Stimulated activated CD8-positive, alpha-beta memory T cell treated with anti-CD3 and anti-CD28 coated beads, Interleukin-2, amount 100 ng/mL, for 1 hour (primary cell): Measurements from ENCODE around the gene UNC45B.
"Not testable (repeated sequence)": the region's sequence is repeated elsewhere in the genome, so short reads cannot be mapped to it uniquely, and the experiment has no call there.

ENCODE experiments used
- DNase-seq, 2 donors: peaks; one replicate each; pipeline ENCODE4 v3.0.0-alpha.2; 2020; ENCODE audit warnings: low read depth in 2 of 2

The UNC45B gene, protein sequence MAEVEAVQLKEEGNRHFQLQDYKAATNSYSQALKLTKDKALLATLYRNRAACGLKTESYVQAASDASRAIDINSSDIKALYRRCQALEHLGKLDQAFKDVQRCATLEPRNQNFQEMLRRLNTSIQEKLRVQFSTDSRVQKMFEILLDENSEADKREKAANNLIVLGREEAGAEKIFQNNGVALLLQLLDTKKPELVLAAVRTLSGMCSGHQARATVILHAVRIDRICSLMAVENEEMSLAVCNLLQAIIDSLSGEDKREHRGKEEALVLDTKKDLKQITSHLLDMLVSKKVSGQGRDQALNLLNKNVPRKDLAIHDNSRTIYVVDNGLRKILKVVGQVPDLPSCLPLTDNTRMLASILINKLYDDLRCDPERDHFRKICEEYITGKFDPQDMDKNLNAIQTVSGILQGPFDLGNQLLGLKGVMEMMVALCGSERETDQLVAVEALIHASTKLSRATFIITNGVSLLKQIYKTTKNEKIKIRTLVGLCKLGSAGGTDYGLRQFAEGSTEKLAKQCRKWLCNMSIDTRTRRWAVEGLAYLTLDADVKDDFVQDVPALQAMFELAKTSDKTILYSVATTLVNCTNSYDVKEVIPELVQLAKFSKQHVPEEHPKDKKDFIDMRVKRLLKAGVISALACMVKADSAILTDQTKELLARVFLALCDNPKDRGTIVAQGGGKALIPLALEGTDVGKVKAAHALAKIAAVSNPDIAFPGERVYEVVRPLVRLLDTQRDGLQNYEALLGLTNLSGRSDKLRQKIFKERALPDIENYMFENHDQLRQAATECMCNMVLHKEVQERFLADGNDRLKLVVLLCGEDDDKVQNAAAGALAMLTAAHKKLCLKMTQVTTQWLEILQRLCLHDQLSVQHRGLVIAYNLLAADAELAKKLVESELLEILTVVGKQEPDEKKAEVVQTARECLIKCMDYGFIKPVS

DNA sequence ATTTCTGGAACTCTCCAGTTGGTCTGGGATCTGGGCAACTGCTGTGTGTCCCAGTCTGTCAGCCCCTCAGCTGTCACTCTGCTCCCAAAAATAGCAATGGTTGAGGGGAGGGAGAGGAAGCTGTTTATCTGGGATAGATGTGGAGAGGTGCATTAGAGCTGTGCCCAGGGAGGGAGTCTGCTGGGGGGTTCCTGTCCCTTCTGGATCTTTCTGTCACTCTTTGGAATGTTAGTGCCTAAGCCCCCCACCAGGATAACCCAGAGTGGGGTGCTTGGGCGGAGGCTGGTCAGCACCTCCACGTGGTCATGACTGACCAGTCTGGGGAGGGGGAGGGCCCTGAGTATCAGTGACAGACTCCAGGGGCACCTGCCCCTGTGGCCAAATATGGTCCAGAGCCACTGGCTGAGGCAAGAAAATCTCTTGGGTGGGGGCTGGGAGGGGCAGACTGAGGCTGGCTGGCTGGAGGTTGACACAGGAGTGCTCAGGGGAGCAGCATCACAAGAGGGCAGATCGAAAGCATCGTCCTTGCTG is at the start of gene UNC45B:
UNC45B (plus strand) TSS at position 443 of the 531 bp plus-strand sequence. CDS start 447 bp downstream, outside the sequence.
- DNase-seq = no peak

DNA sequence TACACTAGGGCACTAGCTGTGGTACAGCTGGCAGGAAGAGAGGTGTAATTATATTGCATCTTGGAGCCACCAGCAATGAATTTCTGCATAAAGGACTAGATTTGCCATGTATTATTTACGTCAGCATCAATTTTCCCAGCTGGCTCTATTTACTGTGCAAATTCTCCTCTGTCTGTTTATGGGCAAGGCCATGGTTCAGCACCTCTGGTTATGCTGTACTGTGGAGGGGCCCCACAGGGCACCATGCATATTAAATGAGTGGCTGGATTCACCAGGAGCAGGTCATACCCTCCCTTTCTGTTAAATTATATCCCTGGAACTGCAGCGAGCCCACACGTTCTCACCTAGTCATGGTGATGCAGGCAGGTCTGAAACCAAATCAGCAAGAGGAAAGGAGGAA is 47.7 kb upstream of the UNC45B start:
- no peak for DNase-seq

DNA sequence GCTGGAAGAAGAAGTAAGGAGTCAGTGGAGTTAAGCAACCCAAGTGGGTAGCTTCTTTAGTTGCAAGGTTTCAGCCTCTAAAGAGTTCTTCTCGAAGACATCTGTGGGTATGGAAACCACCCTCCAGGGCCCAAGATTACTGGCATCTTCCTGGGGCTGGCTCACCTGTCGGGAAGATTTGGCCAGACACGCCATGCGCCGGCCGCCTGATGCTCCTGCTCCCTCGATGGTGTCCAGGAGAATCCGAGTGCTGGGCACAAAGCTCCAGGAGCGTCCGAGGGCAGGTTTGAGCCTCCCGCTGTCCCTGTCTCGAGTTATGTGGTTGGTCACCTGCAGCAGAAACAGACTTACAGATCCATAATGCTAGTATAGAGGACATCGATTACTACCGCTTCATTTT is 46.6 kb upstream of the UNC45B start:
- DNase-seq = no peak

DNA sequence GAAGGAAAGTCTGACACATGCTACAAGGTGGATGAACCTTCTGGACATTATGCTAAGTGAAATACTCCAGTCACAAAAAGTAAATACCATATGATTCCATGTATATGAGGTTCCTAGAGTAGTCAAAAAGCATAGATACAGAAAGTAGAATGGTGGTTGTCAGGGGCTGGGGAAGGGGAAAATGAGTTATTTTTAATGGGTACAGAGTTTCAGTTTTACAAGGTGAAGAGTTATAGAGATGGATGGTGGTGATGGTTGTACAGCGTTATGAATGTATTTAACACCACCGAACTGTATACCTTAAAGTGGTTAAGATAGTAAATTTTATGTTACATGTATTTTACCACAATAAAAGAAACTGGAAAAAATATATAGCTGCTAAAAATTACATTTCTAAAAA is 45.9 kb upstream of the UNC45B start:
- DNase-seq = no peak

DNA sequence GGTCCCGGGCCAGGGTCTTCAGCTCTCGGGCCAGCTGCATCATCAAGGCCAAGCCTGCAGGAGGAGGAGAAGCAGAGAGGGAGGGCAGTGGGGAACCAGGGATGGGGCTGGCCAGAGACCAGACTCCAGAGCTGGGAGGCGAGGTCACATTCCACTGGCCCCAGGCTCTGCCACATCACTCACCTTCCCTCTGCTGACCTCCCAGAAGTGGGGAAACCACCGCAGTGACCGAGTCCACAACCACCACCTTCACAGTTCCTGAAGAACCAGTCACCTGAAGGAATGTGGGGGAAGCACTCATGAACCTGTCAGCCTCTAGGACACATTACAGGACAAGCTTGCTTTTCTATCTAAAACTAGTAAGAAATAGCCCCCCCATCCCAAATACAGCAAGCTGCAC is 44.3 kb upstream of the UNC45B start:
- no peak for DNase-seq

DNA sequence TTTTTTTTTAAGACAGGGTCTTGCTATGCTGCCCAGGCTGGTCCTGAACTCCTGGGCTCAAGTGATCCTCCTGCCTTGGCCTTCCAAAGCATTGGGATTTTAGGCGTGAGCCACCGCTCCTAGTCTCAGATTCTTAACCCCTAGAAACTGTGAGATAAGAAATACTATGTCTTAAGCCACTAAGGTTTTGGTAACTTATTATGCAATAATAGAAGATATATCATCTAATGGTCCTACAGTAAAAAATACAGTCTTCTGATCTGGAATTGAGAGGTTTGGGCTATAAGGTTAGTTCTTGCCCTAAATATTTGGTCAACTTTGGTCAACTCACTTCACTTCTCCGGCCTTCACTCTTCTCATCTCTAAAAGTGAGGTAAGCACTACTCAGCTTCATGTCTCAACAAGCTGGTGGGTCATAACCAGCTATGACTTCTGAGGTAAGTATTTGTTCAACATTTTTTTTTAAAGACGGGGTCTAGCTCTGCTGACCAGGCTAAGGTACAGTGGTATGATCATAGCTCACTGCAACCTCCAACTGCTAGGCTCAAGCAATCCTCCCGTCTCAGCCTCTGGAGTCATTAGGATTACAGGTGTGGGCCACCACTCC is 42.7 kb upstream of the UNC45B start:
- no peak for DNase-seq

DNA sequence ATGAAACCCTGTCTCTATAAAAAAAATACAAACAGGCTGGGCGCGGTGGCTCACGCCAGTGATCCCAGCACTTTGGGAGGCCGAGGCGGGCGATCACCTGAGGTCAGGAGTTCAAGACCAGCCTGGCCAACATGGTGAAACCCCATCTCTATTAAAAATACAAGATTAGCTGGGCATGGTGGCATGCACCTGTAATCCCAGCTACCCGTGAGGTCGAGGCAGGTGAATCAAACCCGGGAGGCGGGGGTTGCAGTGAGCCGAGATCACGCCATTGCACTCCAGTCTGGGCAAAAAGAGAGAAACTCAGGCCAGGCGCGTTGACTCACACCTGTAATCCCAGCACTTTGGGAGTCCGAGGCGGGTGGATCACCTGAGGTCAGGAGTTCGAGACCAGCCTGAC is 36.8 kb upstream of the UNC45B start:
- DNase-seq = not testable (repeated sequence)

DNA sequence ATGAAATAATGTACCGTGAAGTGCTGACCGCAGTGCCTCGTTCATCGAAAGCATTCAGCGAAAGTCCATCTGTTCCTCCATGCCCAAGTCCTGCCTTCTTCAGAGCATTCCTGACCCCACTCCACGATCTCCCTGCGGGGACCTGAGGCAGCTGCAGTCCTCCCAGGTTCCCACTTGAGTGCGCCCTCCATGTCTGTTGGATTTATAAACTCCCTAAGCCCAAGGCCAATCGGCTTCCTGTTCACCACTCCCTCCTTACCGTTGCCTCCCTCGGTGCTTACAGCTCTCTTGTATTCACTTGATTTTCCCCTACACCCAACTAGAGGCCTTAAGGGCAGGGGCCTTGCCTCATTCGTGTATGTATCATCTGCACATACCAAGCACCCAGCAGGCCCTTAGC is 30.8 kb upstream of the UNC45B start:
- no peak for DNase-seq

DNA sequence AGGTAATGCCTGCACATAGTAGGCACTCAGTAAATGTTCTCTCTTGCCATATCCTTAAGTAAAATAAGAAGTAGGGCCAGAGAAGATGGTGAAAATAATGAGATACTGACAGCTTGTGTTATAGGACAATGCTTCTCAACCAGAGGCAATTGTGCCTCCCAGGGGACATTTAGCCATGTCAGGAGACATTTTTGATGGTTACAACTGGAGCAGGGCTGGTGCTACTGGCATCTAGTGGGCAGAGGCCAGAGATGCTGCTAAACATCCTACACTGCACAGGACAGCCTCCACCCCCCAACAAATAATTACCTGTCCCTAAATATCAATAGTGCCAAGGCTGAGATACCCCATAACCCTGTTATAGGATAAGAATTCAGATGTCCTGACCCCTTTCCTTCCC is 29.6 kb upstream of the UNC45B start:
- DNase-seq = no peak

DNA sequence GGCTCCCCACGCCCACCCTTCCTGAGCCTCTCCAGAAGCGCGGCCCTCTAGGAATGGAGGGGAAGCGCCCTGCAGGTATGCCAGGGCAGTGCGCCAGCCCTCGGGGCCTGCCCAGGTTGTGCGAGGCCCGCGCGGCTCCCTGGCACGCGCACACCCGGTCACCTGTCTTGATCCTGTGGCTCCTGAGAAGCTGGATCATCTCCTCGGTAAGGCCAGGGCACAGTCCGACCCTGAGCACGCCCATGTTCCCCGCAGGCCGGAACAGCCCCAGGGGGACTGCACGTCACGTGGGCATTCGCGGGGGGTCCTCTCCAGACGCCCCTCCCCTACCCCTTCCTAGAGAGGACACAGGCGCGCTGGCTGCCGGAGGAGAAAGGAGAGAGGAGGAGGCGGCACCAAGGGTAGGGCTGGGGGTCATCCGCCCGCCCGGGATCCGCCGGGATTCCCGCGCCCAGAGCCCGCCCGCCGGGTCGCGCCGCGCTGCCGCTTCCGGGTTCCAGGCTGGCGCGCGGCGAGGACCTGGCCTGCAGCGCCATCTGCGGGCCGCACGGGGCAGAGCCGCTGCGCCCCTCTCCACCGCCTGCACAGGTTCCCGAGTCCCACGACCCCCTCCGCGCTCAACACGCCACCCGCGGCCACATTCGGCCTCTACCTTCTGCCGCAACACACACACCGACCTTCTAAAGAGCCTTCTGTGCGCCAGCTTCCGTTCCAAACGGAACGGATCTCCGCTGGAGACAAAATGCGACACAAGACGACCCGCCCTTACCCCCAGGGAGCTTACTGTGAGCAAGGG is 28.0 kb upstream of the UNC45B start, which contains the start of gene RAD51D:
RAD51D (minus strand) TSS at position 491 of the 796 bp plus-strand sequence; CDS start at position 244, 247 bp downstream.
- peak; percentile 60 to 64 for DNase-seq

DNA sequence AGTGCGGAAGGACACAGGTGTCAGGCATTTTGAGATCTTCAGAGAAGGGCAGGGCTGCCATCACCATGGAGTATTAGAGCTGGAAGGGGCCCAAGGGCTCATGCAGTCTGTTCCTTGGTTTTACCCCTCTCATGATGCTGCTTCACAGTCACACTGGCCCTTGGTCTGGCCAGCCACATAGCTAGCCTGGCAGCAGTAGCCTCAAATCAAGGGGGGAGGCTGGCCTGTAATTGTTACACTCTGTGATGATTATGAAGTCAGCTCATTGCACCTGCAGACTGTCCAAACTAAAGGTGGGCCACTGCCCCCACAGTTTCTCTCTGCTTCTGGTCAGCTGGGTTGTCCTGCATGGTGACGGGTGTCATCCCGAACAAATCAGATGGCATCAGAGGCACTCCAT is 26.3 kb upstream of the UNC45B start, which contains the start of gene FNDC8:
FNDC8 (plus strand) TSS at position 301 of the 400 bp plus-strand sequence; CDS start at position 380, 79 bp downstream.
- DNase-seq = no peak

DNA sequence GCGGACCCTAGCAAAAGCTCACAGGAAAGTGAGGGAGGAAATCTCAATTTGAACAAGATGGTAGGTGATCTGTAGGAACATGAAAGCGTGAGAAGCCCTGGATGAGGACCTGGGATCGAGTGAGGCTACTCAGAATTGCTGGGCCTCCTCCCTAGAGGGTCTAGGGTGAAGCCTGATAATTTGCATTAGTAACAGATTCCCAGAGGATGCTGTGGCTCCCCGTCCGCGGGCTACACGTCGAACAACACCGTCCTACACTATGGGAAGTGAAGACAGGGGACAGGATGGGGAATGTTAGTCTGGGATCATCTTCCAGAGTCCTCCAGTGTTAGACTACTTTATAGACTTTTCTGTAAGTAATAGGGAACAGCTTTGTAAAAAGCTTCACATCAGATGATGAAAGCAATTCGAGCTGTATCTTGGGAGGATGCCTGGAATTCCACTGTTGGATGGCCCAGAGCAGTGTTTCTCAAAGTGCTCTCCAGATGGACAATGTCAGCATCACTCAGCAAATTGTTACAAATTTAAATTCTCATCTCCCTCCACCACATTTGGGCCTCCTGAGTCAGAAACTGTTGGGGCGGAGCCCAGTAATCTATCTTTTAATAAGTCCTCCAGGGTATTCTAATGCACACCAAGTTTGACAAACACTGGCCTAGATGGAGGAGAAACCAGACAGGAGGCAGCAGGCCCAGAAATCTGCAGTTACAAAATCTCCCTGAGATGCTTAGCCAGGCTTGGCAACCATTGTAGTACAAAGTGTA is 19.7 kb upstream of the UNC45B start:
- DNase-seq = no peak

DNA sequence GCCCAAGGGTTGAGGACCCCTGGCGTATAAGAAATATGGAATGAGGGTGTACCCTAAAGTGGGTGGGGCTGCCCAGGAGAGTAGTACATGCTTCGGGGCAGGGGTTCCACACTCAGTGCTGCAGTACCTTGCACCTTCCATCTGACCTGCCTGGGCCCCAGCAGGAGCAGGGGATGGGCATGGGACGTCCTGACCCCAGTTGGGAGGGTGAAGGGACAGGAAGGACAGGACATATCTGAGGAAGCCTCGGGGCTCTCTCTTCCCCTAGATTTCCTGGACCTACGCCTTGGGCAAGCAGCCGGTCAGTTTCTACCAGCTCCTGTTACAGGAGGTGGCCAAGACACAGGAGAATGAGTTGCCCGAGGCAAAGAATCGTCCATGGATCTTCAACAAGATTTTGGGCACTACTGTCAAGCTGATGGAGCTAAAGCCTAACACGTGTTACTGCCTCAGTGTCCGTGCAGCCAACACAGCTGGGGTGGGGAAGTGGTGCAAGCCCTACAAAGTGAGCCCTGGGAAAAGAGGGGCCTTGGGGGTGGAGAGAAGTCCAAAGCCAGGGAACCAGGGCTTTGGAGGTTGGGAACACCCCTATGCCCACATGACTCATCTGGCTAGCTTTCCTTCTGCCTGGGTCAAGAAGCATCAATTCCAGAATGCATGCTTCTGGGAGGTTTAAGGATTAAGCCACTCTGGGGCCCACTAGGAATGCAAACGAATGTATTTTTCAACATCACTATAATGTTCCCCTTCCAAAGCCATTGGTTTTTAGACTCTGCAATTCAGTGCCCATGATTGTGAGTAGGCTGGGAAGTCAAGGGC is 18.3 kb upstream of the UNC45B start:
- no peak for DNase-seq

DNA sequence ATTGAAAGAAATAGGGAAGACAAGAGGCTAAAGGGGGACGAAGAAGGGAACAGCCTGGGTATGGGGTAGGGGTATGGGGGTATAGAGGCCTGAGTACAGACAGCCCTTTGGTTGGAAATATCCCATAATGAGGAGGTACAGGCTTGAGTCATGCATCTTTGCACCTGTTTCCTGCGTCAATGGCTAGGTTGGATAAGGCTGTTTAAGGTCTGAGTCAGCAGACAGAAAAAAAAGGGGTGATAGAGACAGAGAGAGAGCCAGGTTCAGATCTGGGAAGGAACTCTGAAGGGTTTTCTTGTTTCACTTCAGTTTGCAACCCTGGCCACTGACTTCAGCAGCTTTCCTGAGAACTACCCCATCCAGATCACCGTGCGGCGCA is 17.7 kb upstream of the UNC45B start:
- DNase-seq = no peak

DNA sequence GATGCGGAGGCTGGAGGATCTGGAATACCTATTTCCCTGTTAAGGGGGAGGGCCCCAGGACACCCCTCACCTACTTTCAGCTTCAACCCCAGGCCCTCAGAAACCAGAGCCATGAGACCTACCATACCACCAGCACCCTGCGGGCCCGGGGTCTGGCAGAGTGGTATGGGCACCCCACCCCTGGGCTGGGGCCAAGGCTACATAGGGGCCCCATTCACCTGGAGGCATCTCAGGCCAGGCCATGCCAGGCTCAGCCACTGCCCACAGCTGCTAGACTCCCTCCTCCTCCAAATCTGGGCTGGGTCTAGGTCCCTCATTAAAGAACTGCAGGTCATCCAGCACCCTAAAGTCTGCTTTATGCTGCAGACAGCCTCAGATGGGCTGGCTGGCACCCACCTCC is 17.2 kb upstream of the UNC45B start:
- no peak for DNase-seq

DNA sequence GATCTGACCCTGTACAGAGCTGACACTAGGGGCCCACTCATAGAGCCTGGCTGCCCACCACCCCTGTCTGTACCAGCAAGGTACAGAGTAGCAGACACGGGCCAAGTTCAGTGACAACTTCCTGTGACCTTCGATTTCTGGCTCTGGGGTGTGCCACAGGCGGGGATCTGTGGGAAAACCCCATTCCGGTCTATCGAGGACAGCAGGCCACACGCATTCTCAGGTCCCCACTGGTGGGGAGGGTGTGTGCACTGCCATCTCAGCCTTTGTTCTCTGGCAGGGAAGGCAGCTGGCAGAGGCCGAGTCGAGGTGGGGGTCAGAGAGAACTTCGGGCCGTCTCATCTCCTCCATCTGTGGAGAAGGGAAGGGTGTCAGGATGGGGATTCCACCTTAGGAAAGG is 15.5 kb upstream of the UNC45B start:
- DNase-seq = no peak

DNA sequence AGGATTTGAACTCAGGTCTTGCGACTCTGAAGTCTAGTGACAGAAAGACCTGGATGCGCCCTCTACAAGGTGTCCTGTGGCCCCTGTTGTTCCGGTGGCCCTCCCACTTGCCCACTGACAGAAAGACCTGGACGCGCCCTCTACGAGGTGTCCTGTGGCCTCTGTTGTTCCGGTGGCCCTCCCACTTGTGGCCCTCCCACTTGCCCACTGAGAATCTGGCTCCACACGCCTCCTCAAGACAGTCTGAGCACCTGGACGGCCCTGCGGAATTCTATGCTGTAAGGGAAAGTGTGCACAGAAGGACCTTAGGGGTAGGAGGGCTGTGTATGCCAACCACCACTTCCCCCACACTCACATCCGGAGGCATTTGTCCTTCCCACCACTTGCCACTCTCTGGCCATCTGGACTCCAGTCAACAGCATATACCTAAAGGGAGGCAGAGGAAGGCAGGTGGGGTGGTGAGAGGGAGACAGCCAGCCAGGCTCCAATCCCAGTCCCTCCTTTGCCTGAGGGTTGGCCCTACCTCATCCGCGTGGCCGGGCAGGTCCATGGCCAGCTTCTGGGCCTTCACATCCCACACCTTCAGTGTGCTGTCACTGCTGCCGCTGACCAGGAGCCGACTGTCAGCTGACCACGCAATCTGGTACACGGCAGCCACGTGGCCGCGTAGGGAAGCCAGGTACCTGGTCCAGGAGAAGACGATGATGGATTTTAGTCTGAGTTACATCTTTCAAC is 14.6 kb upstream of the UNC45B start:
- no peak for DNase-seq

DNA sequence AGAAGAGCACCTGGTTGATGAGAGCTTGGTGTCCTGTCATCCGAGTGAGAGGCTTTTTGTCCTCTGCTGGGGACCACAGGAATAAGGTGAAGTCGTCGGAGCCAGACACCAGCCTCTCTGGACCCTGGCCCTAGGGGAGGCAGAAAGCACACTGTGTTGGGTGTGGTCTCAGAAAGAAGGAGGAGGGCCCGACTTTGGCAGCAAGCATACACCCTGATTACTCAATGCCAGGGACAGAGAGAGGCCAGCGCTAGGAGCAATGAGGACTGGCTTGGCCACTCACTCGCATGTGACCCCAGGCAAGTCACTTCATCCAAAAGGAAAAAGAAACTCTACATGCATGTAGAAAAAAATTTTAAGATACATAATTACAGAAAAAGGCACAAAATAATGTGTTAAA is 12.3 kb upstream of the UNC45B start:
- no peak for DNase-seq

DNA sequence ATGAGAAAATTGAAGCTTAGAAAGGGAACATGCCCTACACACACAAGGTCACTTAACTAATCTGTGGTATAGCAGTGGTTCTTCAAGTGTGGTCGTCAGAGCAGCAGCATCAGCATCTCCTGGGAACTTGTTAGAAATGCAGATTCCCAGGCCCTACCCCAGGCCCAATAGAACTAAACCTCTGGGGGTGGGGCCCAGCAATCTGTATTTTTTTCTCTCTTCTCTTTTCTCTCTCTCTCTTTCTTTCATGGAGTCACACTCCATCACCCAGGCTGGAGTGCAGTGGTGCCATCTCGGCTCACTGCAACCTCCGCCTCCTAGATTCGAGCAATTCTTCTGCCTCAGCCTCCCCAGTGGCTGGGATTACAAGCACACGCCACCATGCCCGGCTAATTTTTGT is 9.4 kb upstream of the UNC45B start:
- no peak for DNase-seq
